H9 (cell line): ENCODE data around the gene FBXW4. TPM values are rescaled to one million over a fixed set of nuclear protein-coding genes. Genes with fewer than 3 reads are reported as not detected.

Experiments used
- DNase-seq: peaks from one replicate; pipeline ENCODE4 v3.0.0-alpha.2; 2017
- H2AFZ ChIP-seq: one replicate; pipeline ENCODE4 v1.6.1; 2013; ENCODE audit warnings: mild to moderate bottlenecking, low read length, control low read depth, moderate library complexity
- H2AK5ac ChIP-seq: 2 replicates; pipeline ENCODE4 v1.6.1; 2013; ENCODE audit warnings: low read length, control low read depth, mixed read lengths; ENCODE audit not compliant: insufficient read length
- H2BK120ac ChIP-seq: one replicate; pipeline ENCODE4 v1.6.1; 2013; ENCODE audit warnings: low read depth, mild to moderate bottlenecking, low read length, control low read depth, inconsistent platforms; ENCODE audit not compliant: poor library complexity, severe bottlenecking
- H2BK12ac ChIP-seq: 2 replicates; pipeline ENCODE4 v1.6.1; 2013; ENCODE audit warnings: low read length, control low read depth, mixed read lengths, low read depth; ENCODE audit not compliant: insufficient read length
- H2BK15ac ChIP-seq: 2 replicates; pipeline ENCODE4 v1.6.1; 2013; ENCODE audit warnings: low read depth, low read length, control low read depth
- H2BK20ac ChIP-seq: one replicate; pipeline ENCODE4 v1.6.1; 2013; ENCODE audit warnings: low read depth, mild to moderate bottlenecking, low read length, control low read depth, inconsistent platforms; ENCODE audit not compliant: poor library complexity, severe bottlenecking
- H2BK5ac ChIP-seq: 2 replicates; pipeline ENCODE4 v1.6.1; 2013; ENCODE audit warnings: low read length, control low read depth, mixed read lengths; ENCODE audit not compliant: insufficient read length
- H3K14ac ChIP-seq: 2 replicates; pipeline ENCODE4 v1.6.1; 2013; ENCODE audit warnings: low read length, control low read depth; ENCODE audit not compliant: insufficient read depth
- H3K18ac ChIP-seq: 2 replicates; pipeline ENCODE4 v1.6.1; 2013; ENCODE audit warnings: low read depth, mild to moderate bottlenecking, mixed read lengths, low read length, control low read depth; ENCODE audit not compliant: insufficient read length
- H3K23ac ChIP-seq: 2 replicates; pipeline ENCODE4 v1.6.1; 2013; ENCODE audit warnings: low read length, control low read depth, mixed read lengths, low read depth; ENCODE audit not compliant: insufficient read length
- H3K23me2 ChIP-seq: 2 replicates; pipeline ENCODE4 v1.6.1; 2013; ENCODE audit warnings: low read depth, mild to moderate bottlenecking, mixed read lengths, low read length, control low read depth; ENCODE audit not compliant: insufficient read length, poor library complexity, severe bottlenecking
- H3K27ac ChIP-seq: 2 replicates; pipeline ENCODE4 v1.5.1; 2013; ENCODE audit warnings: low read length, control low read depth, mixed read lengths, low read depth; ENCODE audit not compliant: insufficient read length
- H3K27me3 ChIP-seq: 2 replicates; pipeline ENCODE4 v1.6.1; 2013; ENCODE audit warnings: low read length, control low read depth, inconsistent platforms; ENCODE audit not compliant: insufficient read depth
- H3K4ac ChIP-seq: 2 replicates; pipeline ENCODE4 v1.6.1; 2013; ENCODE audit warnings: low read depth, mild to moderate bottlenecking, control low read depth, inconsistent platforms, low read length, moderate library complexity
- H3K4me1 ChIP-seq: 2 replicates; pipeline ENCODE4 v1.6.1; 2013; ENCODE audit warnings: low read length, control low read depth, inconsistent platforms; ENCODE audit not compliant: insufficient read depth
- H3K4me2 ChIP-seq: 2 replicates; pipeline ENCODE4 v1.6.1; 2013; ENCODE audit warnings: low read length, control low read depth, mixed read lengths; ENCODE audit not compliant: insufficient read length, insufficient read depth
- H3K56ac ChIP-seq: 2 replicates; pipeline ENCODE4 v1.6.1; 2013; ENCODE audit warnings: low read depth, mild to moderate bottlenecking, mixed read lengths, low read length, control low read depth; ENCODE audit not compliant: insufficient read length
- H3K79me1 ChIP-seq: 2 replicates; pipeline ENCODE4 v1.6.1; 2013; ENCODE audit warnings: low read depth, mild to moderate bottlenecking, moderate library complexity, low read length, control low read depth, inconsistent platforms; ENCODE audit not compliant: insufficient read depth, poor library complexity, severe bottlenecking
- H3K79me2 ChIP-seq: 2 replicates; pipeline ENCODE4 v1.6.1; 2013; ENCODE audit warnings: low read length, control low read depth, inconsistent platforms; ENCODE audit not compliant: insufficient read depth
- H3K9ac ChIP-seq: 2 replicates; pipeline ENCODE4 v1.6.1; 2013; ENCODE audit warnings: low read length, control low read depth, mixed read lengths; ENCODE audit not compliant: insufficient read length; ENCODE audit errors: extremely low read depth
- H3K9me3 ChIP-seq: one replicate; pipeline ENCODE4 v1.6.1; 2013; ENCODE audit warnings: low read depth, low read length, inconsistent platforms; ENCODE audit not compliant: control insufficient read depth
- H3T11ph ChIP-seq: one replicate; pipeline ENCODE4 v1.6.1; 2013; ENCODE audit warnings: mild to moderate bottlenecking, low read length, control low read depth, inconsistent platforms
- H4K20me1 ChIP-seq: one replicate; pipeline ENCODE4 v1.6.1; 2013; ENCODE audit not compliant: control insufficient read depth, insufficient read length, insufficient read depth
- H4K5ac ChIP-seq: 2 replicates; pipeline ENCODE4 v1.6.1; 2013; ENCODE audit warnings: low read depth, mild to moderate bottlenecking, mixed read lengths, low read length, control low read depth; ENCODE audit not compliant: insufficient read length
- H4K8ac ChIP-seq: replicated peaks from 2 replicates; pipeline ENCODE4 v1.6.1; 2013; ENCODE audit warnings: low read length, control low read depth, mixed read lengths, low read depth; ENCODE audit not compliant: insufficient read length
- H4K91ac ChIP-seq: 2 replicates; pipeline ENCODE4 v1.6.1; 2013; ENCODE audit warnings: low read depth, mild to moderate bottlenecking, moderate library complexity, mixed read lengths, low read length, control low read depth; ENCODE audit not compliant: insufficient read length
- H3K27ac Mint-ChIP-seq, 3 experiments: 2 replicates in 2 of 3; 3 replicates in 1 of 3; pipeline ENCODE4 v1.8.0; 2020 to 2021; ENCODE audit warnings: mixed read lengths in 3 of 3, mild to moderate bottlenecking in 1 of 3, moderate library complexity in 1 of 3
- H3K27me3 Mint-ChIP-seq: 2 replicates; pipeline ENCODE4 v1.8.0; 2021; ENCODE audit warnings: low read depth, mild to moderate bottlenecking, moderate library complexity, mixed read lengths
- H3K36me3 Mint-ChIP-seq, 3 experiments: 2 replicates in 2 of 3; 3 replicates in 1 of 3; pipeline ENCODE4 v1.8.0; 2020 to 2021; ENCODE audit warnings: low read depth in 3 of 3, mixed read lengths in 3 of 3; ENCODE audit not compliant: insufficient read depth in 1 of 3
- H3K4me1 Mint-ChIP-seq, 2 experiments: 2 replicates each; pipeline ENCODE4 v1.8.0; 2020; ENCODE audit warnings: mixed read lengths in 2 of 2
- H3K4me3 Mint-ChIP-seq, 2 experiments: 2 replicates in 1 of 2; 3 replicates in 1 of 2; pipeline ENCODE4 v1.8.0; 2020 to 2021; ENCODE audit warnings: mild to moderate bottlenecking in 2 of 2, mixed read lengths in 2 of 2, moderate library complexity in 1 of 2
- H3K9me3 Mint-ChIP-seq, 2 experiments: 2 replicates in 1 of 2; 3 replicates in 1 of 2; pipeline ENCODE4 v1.8.0; 2020; ENCODE audit warnings: mild to moderate bottlenecking in 2 of 2, mixed read lengths in 2 of 2, moderate library complexity in 1 of 2
- WGBS: extraction: QIAGEN DNeasy Blood & Tissue Kit; methylation state at CpG from one replicate; pipeline ENCODE4 v1.1.7; 2013; ENCODE audit warnings: missing lambda C conversion rate, low lambda C conversion rate, mixed read lengths; ENCODE audit not compliant: insufficient read length; ENCODE audit errors: extremely low coverage; 5-methylcytosine and 5-hydroxymethylcytosine counted together
- total RNA-seq: library from RNA; stranded (reverse); gene quantifications from 2 replicates; pipeline ENCODE4 v1.2.1, GENCODE V29; 2021
- TF ChIP-seq, protein P1 (sequence below): fragments of 200-600 bp; sonication (generic); conservative IDR thresholded peaks from 3 replicates; pipeline ENCODE4 v1.8.0; 2021; ENCODE audit warnings: antibody characterized with exemption, mild to moderate bottlenecking

The FBXW4 gene
- total RNA-seq, 1 experiment from 2014 or later: 41.6 TPM

GRCh38 chr10:101646364-101646763, 48.6 kb downstream of the FBXW4 start:
- H3K4me1 Mint-ChIP-seq: peaks cover 56 to 58% of the 10 kb centered on the region in 2 experiments
- Histone ChIP-seq H3K18ac (no peak overlapping the region), H3K27me3 (no peaks in the 10 kb centered on the region), H2AFZ (no peak overlapping the region), H4K91ac (no peak overlapping the region), H3K9me3 (no peaks in the 10 kb centered on the region), H3K79me2 (no peaks in the 10 kb centered on the region), H2AK5ac (no peak overlapping the region), H3K79me1 (no peaks in the 10 kb centered on the region), H3K27ac (no peak overlapping the region), H3K4me2 (no peak overlapping the region), H2BK15ac (no peak overlapping the region), H4K5ac (no peak overlapping the region), H2BK120ac (no peak overlapping the region), H2BK5ac (no peak overlapping the region), H3K56ac (no peak overlapping the region), H3K23me2 (peaks cover 2% of the 10 kb centered on the region), H2BK12ac (no peak overlapping the region), H3K4me1 (peaks cover 24% of the 10 kb centered on the region; the same call in 1 of the 2 replicates), H3K14ac (no peak overlapping the region), H4K8ac (no peak overlapping the region), H2BK20ac (no peak overlapping the region), H3K23ac (no peak overlapping the region), H4K20me1 (peaks cover 5% of the 10 kb centered on the region), H3K9ac (no peak overlapping the region), H3K4ac (no peak overlapping the region), H3T11ph (no peak overlapping the region)
- H3K9me3 Mint-ChIP-seq: no peaks in the 10 kb centered on the region
- peaks cover 1 to 22% (median 6%) of the 10 kb centered on the region in 3 experiments; a peak in 5 of 7 replicates for H3K36me3 Mint-ChIP-seq
- TF ChIP-seq, protein P1, sequence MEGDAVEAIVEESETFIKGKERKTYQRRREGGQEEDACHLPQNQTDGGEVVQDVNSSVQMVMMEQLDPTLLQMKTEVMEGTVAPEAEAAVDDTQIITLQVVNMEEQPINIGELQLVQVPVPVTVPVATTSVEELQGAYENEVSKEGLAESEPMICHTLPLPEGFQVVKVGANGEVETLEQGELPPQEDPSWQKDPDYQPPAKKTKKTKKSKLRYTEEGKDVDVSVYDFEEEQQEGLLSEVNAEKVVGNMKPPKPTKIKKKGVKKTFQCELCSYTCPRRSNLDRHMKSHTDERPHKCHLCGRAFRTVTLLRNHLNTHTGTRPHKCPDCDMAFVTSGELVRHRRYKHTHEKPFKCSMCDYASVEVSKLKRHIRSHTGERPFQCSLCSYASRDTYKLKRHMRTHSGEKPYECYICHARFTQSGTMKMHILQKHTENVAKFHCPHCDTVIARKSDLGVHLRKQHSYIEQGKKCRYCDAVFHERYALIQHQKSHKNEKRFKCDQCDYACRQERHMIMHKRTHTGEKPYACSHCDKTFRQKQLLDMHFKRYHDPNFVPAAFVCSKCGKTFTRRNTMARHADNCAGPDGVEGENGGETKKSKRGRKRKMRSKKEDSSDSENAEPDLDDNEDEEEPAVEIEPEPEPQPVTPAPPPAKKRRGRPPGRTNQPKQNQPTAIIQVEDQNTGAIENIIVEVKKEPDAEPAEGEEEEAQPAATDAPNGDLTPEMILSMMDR: no peak
- WGBS: no CpG with 5 or more reads among the region's 6 CpGs
- no peak for DNase-seq
- peak overlapping the region in 1 of 3 experiments; percentile 50; a peak in 1 of 7 replicates for H3K27ac Mint-ChIP-seq
- no peak overlapping the region for H3K4me3 Mint-ChIP-seq
- H3K27me3 Mint-ChIP-seq: no peaks in the 10 kb centered on the region
